Breast epithelium (tissue), 3 donors: Measurements from ENCODE around the gene ARNT2.

Source experiments
- CTCF ChIP-seq, 3 donors: fragments of 450-650 bp; IDR thresholded peaks; one replicate each; pipeline ENCODE4 v1.5.1; 2016 to 2017; ENCODE audit warnings: antibody characterized with exemption in 3 of 3, mild to moderate bottlenecking in 3 of 3, moderate library complexity in 3 of 3
- POLR2A ChIP-seq: fragments of 450-650 bp; IDR thresholded peaks from one replicate; pipeline ENCODE4 v1.6.1; 2016; ENCODE audit warnings: antibody characterized with exemption, mild to moderate bottlenecking, moderate library complexity
- POLR2AphosphoS5 ChIP-seq, 3 donors: sonication (generic); formaldehyde crosslinking; IDR thresholded peaks; one replicate each; pipeline ENCODE4 v1.6.1; 2017; ENCODE audit warnings: antibody characterized with exemption in 3 of 3

GRCh38 chr15:80379693-80380092 is 24.5 kb upstream of the ARNT2 start:
- TF ChIP-seq CTCF (IDR thresholded peaks at IDR 0.05) (no peak), POLR2A (no peak), POLR2AphosphoS5 (IDR thresholded peaks at IDR 0.05) (no peak)
